Type B pancreatic cell (in vitro differentiated cells): ENCODE measurements around the gene CABP2. TPM values are rescaled to one million over a fixed set of nuclear protein-coding genes. Genes with fewer than 3 reads are reported as not detected.

Experiments
- DNase-seq: peaks from one replicate; pipeline ENCODE4 v3.0.0; 2021; ENCODE audit warnings: mixed read lengths; ENCODE audit not compliant: unreplicated experiment; ENCODE audit errors: extremely low spot score
- H3K27ac Mint-ChIP-seq: 2 replicates; pipeline ENCODE4 v1.8.0; 2021; ENCODE audit warnings: mild to moderate bottlenecking, mixed read lengths
- H3K27me3 Mint-ChIP-seq: 2 replicates; pipeline ENCODE4 v1.8.0; 2021; ENCODE audit warnings: mixed read lengths
- H3K36me3 Mint-ChIP-seq: 2 replicates; pipeline ENCODE4 v1.8.0; 2021; ENCODE audit warnings: mixed read lengths
- H3K4me1 Mint-ChIP-seq: one replicate; pipeline ENCODE4 v1.8.0; 2021; ENCODE audit warnings: mixed read lengths; ENCODE audit not compliant: unreplicated experiment
- H3K4me3 Mint-ChIP-seq: 2 replicates; pipeline ENCODE4 v1.8.0; 2021; ENCODE audit warnings: mild to moderate bottlenecking, mixed read lengths
- H3K9me3 Mint-ChIP-seq: 2 replicates; pipeline ENCODE4 v1.8.0; 2021; ENCODE audit warnings: mixed read lengths
- CTCF ChIP-seq: fragments of 200-600 bp; sonication (generic); conservative IDR thresholded peaks from 2 replicates; pipeline ENCODE4 v1.5.0; 2021; ENCODE audit warnings: antibody characterized with exemption, mild to moderate bottlenecking
- total RNA-seq: library from RNA; stranded (reverse); gene quantifications from 2 replicates; pipeline ENCODE4 v1.2.1, GENCODE V29; 2021; ENCODE audit warnings: low replicate concordance

Gene CABP2
- total RNA-seq, 1 donor from 2014 or later = not detected

GRCh38 chr11:67498544-67498972 lies 24.7 kb downstream of the CABP2 start:
- no peak for DNase-seq
- no peak for TF ChIP-seq CTCF
- no peaks in the 10 kb centered on the region for H3K9me3 Mint-ChIP-seq
- peaks cover 5% of the 10 kb centered on the region for H3K4me1 Mint-ChIP-seq
- H3K4me3 Mint-ChIP-seq = no peak overlapping the region
- peaks cover 5% of the 10 kb centered on the region for H3K27me3 Mint-ChIP-seq
- no peak overlapping the region for H3K27ac Mint-ChIP-seq
- peaks cover 8% of the 10 kb centered on the region for H3K36me3 Mint-ChIP-seq

- no peak overlapping the region for H3K4me3 Mint-ChIP-seq
- peaks cover 1% of the 10 kb centered on the region for H3K4me1 Mint-ChIP-seq
- H3K9me3 Mint-ChIP-seq = no peaks in the 10 kb centered on the region
- no peak for DNase-seq
- no peak for TF ChIP-seq CTCF
- no peak overlapping the region for H3K27ac Mint-ChIP-seq
- peaks cover 8% of the 10 kb centered on the region for H3K36me3 Mint-ChIP-seq
- peaks cover 1% of the 10 kb centered on the region for H3K27me3 Mint-ChIP-seq
Observed at GRCh38 chr11:67497656-67498291, 25.5 kb downstream of the CABP2 start.

GRCh38 chr11:67496113-67496512 lies 27.1 kb downstream of the CABP2 start:
- H3K4me1 Mint-ChIP-seq = no peaks in the 10 kb centered on the region
- no peaks in the 10 kb centered on the region for H3K9me3 Mint-ChIP-seq
- no peak overlapping the region for H3K4me3 Mint-ChIP-seq
- H3K36me3 Mint-ChIP-seq = peaks cover 7% of the 10 kb centered on the region
- no peak for DNase-seq
- no peak for TF ChIP-seq CTCF
- no peak overlapping the region for H3K27ac Mint-ChIP-seq
- H3K27me3 Mint-ChIP-seq = no peaks in the 10 kb centered on the region

GRCh38 chr11:67495234-67496005 lies 27.8 kb downstream of the CABP2 start:
- Mint-ChIP-seq H3K9me3 (no peaks in the 10 kb centered on the region), H3K4me1 (no peaks in the 10 kb centered on the region), H3K4me3 (no peak overlapping the region), H3K27ac (no peak overlapping the region), H3K36me3 (peaks cover under 1% of the 10 kb centered on the region), H3K27me3 (no peaks in the 10 kb centered on the region)
- TF ChIP-seq CTCF = no peak
- DNase-seq = no peak

GRCh38 chr11:67494371-67495233 lies 28.6 kb downstream of the CABP2 start:
- Mint-ChIP-seq H3K36me3 (peaks cover 2% of the 10 kb centered on the region), H3K9me3 (no peaks in the 10 kb centered on the region), H3K4me1 (no peaks in the 10 kb centered on the region), H3K27me3 (no peaks in the 10 kb centered on the region), H3K27ac (no peak overlapping the region), H3K4me3 (no peak overlapping the region)
- TF ChIP-seq CTCF = no peak
- no peak for DNase-seq
